Activated gamma-delta T cell treated with Interleukin-2 at 50 U/mL for 16 hours (primary cell): ENCODE measurements around the gene AFAP1L1.
"Not testable (repeated sequence)": the region's sequence is repeated elsewhere in the genome, so short reads cannot be mapped to it uniquely, and the experiment has no call there.

Source experiments
- DNase-seq: peaks from one replicate; pipeline ENCODE4 v3.0.0-alpha.2; 2020

The AFAP1L1 gene

DNA sequence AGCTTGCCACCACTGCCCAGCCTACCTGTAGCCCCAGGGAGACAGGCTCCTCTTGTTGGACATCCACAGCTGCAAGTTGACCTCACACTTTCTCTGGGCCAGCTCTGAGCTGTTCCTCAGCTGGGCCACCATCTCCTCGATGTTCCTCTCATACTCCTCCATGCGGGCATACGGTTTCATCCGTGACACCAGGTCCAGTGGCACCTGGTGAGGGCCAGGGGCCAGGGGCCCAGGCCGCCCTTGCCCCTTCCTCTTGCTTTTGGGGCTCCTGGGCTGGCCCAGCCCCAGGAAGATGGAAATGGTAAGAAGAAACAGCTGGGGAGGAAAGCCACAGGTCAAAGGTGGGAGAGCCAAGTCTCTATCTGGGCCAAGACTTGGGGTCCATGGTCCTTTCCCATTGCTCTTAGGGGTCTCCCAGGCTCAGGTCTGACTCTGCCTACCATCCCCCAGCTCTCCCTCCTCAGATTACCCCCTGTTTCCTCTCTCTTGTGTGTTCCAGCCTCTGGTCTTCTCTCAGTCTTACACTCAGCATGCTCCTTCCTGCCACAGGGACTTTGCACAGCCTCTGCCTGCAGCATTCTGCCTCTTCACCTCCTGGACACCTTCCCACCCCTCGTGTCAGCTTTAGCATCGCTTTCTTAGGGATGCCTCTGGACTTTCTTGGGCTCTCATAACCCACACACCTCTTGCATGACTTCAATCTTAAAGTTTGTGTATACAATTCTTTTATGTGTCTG is 105.2 kb downstream of the AFAP1L1 start:
- no peak for DNase-seq

DNA sequence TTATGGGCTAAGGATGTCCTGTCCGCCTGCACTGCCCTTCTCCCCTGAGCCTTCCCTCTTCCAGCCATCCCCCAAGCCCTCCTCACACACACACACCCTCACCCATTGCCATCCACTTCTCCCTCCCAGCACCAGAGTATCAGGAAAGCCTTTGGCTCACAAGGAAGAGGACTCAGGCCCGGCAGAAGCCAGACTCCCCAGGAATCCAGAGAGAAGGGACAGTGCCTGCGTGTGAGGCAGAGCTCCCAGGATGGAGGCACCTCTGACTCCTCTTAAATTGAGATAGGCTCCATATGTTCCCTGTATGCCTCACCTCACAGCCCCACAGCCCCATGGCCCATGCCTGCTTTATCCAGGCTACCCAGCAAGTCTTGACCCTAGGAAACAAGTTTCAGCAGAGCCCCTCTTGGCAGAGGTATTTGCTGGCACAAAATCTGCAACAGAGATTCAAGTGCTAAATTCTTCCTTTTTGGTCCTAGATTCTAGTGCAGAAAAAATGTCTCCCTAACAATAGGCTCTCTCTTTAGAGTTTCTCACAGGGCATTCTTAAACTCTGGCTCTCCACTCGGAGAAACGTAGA is 106.7 kb downstream of the AFAP1L1 start:
- DNase-seq = no peak

DNA sequence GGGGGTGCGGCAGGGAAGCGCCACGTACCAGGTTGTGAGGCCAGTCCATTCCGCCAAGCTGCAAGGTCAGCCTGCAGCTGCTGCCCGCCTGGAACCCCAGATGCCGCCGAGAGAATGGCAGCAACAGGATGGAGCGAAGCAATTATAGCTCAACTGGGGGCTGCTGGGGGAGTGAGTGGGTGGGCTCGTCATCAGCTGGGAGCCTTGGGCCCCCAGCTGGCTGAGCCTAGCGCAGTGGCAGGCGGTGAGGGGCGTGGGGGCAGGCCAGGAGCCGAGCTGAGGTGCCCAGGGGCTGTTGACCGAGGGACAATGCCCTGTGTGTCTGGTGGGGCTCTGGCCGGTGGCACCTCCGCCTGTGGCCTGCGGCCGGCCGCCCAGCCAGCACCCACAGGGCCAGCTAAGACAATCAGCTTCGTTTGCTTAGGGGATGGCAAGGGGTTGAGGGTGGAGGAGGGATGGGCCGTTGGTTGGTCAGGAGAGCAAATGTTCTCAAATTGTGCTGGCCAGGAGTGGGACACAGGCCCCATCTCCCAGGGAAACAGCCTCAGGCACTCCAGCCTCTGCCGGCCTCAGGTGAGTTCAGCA is 107.6 kb downstream of the AFAP1L1 start, which contains the start of gene IL17B:
IL17B (minus strand) TSS at position 116 of the 585 bp plus-strand sequence; CDS start at position 49, 67 bp downstream.
- DNase-seq = no peak

DNA sequence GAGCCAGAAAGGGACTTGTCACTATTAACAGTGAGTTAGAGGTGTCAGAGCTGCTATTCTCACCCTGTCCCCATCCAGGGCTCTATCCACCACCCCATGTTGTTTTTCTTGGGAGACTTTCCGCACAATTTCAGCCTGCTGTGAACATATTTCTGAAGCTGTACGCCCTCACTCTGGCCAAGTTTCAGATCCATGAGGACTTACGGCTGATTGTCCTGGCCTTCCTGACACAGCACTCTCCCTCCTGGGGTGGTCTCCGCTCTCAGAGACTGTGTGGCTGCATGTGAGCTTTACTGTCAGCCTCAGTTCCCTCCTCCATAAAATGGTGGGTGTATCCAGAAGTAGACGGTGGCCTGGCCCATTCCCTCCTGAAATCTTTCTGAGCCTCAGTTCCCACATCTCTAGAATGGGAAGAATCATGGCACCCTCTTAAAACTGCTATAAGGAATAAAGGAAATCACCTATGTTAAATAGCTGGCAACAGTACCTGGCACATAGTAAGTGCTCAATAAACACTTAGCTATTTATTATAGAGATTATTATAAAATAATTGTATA is 108.2 kb downstream of the AFAP1L1 start:
- DNase-seq = no peak

GRCh38 chr5:149380466-149381121 is 108.9 kb downstream of the AFAP1L1 start:
- DNase-seq = no peak

DNA sequence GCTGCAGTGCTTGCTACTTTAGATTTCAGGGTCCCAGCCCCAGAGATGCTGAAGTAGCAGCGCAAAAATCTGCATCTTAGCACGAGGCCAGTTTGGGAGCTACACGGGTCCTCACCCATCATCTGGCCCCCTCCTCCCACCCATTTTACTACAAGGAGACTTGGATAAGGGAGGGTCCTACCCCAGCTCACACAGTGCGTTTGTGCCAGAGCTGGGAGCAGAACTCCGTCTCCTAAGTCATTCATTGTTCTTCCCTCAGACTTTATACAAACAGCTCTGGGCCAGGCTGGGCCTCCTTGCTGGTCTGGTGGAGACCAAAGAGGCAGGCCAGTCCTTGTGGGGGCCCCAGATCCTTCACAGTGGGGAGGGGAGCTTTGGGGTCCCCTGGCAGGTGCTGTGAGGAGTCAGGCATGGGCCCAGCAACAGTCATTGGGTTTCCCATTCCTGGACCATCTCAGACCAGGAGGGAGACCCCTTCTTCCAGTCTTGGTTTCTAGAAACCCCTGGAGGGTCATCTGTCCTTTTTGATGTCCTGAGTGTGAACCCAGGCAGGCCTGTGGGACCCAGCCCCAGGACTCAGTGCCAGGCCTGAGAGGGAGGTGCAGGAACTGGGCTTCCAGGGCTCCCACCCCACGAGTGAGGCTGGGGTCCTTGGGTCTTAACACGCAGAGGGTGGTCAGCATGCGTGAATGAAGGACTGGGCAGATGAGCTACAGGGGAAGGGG is 109.8 kb downstream of the AFAP1L1 start:
- no peak for DNase-seq

- DNase-seq = peak; percentile 73
Observed at GRCh38 chr5:149381986-149382338, 110.3 kb downstream of the AFAP1L1 start.

GRCh38 chr5:149382517-149383220 is 111.0 kb downstream of the AFAP1L1 start:
- no peak for DNase-seq

DNA sequence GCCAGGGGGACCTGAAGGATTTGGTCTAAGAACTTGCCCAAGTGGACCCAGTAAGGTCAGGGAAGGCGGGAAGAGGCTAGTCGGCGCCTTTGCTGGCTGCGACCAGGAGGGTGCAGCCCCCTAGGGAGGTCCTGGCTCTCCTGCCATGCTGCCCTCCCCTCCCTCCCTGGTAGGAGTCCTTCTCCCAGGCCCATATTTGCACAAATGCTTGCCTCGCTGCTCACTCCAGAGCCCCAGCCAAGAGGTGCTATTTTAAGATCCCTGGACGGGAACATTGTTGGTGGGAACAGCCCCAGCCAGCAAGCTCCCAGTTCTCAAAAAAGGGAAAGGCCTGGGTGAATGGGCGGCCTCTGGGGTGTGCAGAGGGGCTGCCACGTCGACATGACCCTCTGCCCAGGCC is 111.7 kb downstream of the AFAP1L1 start:
- DNase-seq = no peak

GRCh38 chr5:149386166-149386565 is 114.5 kb downstream of the AFAP1L1 start:
- no peak for DNase-seq

DNA sequence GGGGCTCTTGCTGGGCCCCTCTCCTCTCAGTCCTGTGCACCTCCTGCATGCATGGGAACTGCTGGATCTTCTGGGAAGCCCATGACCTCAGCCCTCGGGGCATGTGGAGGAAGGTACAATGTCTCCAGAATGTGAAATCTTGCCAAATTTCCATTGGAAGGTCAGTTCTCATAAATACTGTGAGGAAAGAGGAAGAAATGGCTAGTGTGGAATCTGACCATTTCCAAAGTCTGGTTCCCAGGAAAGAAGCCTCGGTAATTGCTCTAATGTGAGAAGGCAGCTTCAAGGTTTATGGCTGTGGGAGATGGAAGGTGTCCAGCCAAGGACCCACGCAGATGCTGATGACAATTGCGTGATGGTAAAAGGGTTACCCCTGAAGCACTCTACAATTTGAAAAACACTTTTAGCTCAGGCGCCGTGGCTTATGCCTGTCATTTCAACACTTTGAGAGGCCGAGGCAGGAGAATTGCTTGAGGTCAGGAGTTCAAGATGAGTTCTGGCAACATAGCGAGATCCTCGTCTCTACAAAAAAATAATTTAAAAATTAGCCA is 115.5 kb downstream of the AFAP1L1 start:
- no peak for DNase-seq

- DNase-seq = no peak
Observed at GRCh38 chr5:149387982-149388381, 116.3 kb downstream of the AFAP1L1 start.

DNA sequence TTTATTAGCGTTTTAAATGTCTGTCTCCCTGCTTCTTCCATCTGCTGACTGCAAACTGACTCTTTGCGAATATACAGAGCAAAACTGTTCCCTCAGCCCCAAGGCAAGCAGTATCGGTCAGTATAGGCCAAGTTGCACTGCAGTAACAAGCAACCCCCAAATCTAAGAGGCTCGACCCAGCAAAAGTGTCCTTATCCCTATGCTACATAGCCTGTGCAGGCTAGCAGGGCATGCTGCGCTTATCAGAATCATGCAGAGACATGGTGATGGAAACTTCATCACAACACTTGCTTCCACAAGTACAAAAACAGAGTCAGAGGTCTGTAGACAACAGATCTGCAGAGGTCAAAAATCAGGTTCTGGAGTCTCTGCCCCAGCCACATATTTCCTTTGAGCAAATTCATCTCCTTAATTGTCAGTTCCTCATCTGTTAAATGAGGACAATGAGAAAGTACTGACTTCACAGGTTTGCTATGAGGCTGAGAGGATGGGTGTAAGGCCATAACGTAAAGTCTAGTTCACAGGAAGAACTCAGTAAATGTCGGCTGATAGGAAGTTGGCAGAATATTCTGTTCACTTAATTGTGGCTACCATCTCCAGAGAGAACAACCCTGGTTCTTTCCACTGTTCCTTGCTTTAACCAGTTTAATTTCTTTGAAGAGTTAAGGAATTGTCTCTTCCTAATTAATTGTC is 117.0 kb downstream of the AFAP1L1 start:
- no peak for DNase-seq

GRCh38 chr5:149389552-149390495 is 118.2 kb downstream of the AFAP1L1 start:
- no peak for DNase-seq

- not testable (repeated sequence) for DNase-seq
Observed at GRCh38 chr5:149391076-149391475, 119.4 kb downstream of the AFAP1L1 start.
